HG03095 (cell line): Measurements from ENCODE around the gene DNAH10.

Experiments used
- ATAC-seq: cut with Tn5 transposase; IDR thresholded peaks from one replicate; pipeline ENCODE4 v1.9.1; 2021; ENCODE audit warnings: moderate library complexity; ENCODE audit not compliant: unreplicated experiment

DNAH10 gene

DNA sequence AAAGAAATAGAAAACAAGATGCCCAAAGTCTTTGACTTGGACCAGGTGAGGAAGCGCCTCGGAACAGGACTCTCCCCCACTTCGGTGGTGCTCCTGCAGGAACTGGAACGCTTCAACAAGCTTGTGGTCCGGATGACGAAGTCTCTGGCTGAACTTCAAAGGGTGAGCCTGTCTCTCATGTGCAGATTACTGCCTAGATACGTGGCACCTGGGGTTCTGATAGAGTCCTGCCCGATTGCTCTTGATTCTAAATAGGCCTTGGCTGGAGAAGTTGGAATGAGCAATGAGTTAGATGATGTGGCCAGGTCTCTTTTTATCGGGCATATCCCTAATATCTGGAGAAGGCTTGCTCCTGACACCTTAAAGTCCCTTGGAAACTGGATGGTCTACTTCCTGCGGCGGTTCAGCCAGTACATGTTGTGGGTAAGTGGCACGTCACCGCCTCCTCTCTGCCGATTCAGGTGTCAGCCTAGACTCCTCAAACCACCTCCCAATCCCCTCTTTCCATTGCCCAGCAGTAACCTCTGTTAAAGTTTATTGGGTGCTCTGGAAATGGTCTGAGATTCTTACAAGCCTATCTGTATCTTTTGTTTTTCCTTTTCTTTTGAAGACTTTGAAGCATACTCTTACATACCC lies 169.7 kb downstream of the DNAH10 start:
- ATAC-seq, result no peak

DNA sequence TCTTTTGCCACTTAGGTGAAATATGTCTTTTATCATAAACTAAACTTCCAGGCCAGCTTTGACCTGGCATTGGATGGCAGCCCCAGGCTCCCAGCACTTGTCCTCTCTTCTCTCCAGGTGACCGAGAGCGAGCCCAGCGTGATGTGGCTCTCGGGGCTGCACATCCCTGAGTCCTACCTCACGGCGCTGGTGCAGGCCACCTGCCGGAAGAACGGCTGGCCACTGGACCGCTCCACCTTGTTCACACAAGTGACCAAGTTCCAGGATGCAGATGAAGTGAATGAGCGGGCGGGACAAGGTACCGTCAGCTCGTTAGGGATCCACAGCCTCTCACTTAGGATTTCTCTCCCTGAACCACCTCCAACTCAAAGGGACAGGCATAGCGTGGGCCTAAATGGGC lies 171.1 kb downstream of the DNAH10 start:
- no peak for ATAC-seq

DNA sequence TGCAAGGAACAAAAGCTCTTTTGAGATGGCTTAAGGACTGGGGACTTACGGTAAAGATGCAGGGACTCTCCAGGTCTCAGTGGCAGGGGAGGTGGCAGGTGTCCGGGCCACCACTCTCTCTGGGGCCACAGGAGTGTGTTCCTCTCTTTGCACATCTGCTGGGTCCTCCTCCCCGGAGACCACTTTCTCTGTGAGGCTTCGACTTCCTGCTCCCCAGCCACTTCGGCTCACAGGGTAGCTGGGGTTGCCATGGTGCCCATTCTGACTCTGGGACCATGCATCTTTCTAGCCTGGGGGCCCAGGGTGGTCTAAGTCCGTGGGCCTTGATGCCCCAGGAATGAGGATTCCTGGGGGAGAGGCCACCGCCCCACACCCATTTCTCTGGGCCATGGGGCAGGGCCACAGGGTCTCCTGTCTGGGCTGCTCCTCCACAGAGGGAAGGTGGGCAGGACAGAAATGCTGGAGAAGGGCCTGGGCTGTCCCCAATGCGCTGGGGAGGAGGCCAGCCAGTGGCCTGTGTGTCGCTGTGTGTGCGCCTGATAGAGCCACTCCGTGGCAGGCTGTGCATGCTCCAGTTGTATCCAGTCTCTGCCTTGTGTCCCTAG lies 172.0 kb downstream of the DNAH10 start:
- no peak for ATAC-seq

DNA sequence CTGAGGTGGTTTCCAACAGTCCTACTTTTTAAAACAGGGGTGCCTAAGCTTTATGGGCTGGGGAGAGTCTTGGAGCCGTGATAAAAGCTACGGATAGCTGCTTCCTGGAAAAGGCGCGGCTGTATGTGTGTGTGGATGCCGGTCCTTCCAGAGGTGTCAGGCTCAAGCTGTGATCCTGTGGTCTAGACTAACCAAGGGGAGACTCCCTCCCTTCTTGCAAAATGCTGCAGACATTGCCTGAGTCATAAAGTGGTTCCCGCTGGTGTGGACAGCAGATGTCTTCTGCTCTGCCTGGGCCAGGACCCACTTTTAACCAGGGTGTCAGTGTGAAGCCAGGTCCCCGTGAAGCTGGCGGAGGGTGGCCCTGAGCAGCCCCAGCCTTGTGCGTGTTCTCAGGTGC lies 172.7 kb downstream of the DNAH10 start:
- ATAC-seq, result no peak

DNA sequence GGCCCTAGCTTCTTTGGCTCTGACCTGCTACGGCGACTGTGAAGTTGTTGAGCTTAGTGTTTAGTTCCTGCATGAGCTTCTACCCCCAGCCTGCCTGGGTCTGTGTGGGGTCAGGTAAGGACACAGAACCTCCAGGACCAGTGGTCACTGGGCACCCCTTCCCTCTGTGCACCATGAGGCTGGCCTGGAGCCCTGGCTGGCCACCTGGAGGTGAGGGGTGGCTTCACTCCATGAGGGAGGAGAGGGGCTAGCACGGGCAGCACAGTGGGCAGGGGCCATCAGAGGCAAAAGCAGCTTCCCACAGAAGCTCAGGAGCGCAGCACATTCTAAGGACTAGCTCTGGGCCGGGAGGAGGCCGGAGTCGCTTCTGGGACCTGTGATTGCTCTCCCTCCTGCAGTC lies 173.9 kb downstream of the DNAH10 start:
- ATAC-seq, result no peak

DNA sequence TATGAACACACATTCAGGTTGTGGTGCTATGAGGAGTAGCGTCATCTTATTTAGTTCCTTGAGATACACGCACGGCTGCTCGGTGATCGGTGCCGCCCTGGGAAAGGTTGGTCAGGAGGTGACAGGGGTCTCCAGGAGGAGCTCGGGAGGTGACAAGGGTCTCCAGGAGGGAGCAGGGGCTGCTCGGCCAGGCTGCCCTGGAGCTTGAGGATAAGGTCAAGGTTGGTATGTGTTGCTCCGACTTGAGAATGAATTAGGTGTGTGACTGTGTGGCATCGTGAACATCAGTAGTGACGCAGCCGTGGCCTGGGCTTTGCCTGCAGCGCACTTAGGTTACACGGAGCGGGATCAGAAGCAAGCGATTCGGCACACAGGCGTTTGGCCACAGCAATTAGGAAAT lies 174.4 kb downstream of the DNAH10 start:
- no peak for ATAC-seq

DNA sequence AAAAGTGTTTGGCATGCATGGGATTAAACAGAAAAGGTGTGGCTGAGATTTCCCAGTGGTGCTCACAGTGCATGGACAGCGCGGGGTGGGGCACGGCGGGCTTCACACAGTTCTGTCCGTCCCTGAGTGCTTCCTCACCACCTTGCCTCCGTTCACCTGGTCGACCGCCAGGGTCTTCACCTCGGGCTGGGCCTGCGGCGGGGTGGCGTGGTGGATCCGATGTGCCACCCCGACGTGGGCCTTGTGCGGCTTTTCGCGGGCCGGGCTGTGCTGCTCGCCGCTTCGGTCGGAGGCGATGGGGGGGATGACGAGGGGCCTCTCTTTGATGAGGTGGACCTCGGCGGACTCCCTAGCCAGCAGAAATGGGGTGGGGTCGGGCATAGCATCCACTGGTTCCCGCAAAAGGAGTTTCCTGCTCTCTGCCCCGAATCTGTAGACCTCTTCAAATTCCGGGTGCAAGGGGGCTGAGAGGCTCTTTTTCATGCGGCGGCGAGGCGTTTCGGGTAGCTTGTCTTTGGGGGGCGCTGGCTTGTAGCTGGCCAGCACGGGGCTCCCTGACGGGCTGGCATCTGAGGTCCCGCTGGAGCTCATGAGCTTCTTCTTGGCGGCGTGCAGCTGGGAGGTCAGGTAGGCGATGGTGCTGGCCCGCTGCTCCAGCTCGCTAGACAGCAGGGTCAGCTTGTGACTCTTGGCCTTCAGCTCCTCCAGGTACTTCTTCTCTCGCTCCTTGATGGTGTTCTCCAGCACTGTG lies 175.0 kb downstream of the DNAH10 start:
- ATAC-seq, result no peak

DNA sequence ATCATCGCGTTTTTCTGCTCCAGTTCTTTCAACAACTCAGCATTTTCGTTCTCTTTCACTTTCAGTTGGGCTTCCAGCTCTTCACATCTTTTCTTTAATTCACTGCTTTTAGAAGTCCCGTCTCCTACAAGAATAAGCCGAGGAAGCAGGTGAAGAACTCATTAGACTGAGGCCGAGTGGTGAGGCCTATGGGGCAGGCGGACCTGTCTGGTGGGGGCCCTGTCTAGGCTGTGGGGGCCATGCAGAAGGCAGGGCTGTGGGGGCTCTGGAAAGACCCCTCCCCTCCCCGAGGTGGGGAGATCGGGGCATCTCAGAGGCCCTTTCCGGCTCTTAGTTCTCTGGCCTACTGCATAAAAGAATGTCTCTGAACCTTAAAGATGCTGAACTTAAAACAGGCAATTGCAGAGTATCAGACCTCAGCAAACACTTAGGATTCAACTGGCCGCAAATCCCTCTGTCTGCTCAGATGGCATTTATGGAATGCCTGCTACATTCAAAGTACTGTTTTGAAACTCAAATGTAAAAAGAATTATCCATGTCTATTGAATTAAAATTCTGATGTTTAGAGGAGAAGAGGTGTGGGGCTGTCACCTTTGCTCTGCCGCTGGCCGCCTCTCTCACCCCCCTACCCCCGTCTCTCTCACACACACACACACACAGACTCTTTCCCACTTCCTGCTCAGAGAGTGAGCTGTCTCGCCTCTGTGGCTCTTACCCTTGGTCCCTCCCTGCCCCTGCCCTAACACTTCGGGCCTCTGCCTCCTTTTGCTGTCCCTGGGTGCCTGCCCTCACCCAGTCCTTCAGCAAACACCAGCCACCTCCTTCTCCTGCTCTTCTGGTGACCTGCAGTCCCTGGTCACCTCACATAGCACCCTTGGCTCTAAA lies 175.8 kb downstream of the DNAH10 start:
- ATAC-seq, result no peak

DNA sequence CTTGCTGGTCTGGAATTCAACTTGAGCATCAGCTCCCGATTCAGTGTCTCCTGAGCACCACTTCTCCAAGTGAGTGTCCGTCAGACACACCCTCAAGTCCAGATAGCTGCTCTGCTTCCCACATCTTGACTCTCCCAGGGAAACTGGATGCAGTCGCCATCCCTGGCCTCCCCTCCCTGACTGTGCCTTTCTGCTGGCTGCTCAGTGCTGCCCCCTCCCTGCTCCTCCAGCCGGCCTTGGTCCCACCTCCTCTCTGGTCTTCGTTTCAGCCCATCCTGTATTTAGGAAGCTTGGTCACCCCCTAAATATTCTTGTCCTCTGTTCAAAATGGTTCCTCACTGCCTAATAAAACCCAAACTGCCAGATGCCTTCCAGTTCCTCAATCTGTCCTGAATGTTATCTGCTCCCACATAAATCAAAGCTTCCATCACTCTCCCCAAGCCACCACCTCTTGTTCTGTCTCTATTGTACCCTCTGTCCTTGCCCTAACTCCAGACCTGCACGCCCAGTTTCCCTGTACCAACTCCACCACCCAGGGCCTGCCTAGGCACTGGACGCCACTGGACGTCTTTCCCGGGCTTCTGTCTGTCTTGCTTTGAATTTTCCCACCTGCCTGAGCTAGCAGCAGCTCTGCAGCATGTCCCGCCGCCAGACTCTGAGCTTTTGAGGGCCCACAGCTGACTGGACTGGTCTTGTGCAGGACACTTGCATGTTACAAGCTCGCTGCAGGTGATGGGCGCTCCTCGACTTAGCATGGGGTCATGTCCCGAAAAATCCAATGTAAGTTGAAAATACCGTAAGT lies 176.8 kb downstream of the DNAH10 start:
- ATAC-seq, result no peak

DNA sequence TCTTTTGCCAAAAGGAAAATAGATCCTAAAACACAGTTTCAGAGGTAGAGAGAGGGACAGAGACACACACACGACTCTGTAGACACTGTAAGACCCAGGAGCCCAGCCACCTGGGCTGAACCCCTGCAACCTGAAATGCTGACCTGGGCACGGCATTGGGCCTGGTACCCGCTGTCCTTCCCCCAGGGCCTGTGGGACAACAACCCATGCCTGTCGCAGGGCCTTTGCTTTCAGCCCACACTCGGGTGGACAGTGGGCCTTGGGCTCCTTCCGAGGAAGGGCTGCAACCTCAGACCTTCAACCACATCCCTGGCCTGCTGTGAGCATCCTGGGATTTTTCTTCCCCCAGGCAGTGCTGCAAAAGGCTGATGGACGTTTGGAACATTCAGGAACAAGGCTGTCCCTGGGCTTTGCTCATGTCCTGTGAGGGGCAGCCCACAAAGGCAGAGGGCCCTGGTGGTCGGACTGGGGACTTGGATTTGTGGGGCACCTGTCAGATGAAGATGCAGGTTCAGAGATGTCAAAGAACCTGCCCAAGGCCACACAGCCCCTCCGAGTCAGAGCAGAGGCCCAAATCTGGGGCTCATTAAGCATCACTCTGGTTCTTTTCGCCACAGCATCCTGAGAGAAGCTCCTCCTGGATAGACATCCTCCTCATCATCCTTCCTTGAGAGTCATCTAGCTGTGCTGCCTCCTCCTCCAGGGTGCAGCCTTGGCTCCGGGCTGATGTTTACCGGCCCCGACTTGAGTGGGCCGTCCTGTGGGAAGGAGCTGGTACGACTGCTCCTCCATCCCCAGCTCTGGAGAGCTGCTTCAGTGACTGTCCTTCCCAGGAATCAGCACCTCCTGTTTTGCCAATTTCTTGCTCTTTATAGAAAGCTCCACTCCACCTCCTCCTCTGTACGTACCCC lies 177.9 kb downstream of the DNAH10 start:
- no peak for ATAC-seq

DNA sequence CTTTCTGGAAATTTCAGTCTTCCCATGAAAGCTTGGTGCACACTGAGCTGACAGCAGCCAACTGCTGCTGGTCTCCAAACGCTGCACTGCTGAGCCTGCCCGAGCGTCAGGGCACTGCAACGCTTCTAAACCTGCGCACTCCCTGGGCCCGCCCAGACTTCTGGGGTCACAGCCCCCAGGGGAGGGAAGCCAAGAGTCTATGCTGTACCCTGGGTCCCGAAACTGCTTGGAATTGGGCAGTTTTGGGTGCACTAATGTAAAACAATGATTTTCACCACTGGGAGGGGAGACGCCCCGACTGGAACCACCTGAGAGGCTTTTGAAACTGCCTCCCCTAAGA lies 178.5 kb downstream of the DNAH10 start:
- ATAC-seq, result no peak

DNA sequence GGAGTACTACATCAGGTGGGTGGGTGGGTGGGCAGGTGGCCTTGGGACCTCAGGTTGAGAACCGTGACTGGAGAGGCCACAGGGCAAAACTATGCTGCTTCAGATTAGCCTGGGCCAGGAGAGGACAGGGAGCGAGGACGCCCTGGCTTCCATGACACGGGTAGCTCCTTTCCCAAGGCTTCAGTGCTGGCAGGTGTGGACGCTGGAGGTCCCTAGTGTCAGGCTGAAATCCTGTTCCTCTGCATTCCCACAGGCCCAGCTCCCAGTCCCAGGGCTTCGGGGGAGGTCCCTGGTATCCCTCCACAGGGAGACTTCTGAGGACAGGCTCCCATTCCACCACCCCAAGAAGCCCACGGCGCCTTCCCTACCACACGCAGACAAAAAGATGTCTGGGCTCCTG lies 178.9 kb downstream of the DNAH10 start:
- ATAC-seq, result no peak

DNA sequence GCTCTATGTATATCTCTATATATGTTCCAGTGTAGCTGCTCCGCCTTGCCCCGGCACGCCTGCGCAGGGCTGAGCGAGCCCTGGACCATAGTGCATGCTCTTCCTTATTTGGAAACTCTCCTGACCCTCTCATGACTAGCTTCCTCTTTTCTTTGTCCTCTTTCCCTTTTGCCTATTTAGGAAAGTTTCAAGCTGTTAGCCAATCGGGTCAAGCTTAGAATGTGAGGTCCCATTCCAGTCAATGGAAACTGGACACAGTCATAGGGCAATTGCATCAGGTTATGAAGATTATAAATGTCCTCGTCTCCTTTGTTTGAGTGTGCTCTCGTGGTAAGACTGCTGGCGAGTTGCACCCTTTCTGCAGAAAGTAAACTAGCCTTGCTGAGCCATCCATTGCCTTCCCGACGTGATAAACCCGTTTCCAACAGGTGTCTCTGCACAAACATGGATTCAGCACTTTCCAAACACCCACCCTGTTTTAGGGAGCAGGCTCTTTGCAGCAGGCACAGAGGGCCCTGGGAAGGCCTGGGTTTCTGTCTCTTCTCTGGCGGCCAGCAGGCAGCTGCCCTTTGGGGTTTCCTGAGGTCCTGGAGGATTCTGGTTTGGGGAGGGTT lies 179.6 kb downstream of the DNAH10 start:
- no peak for ATAC-seq

DNA sequence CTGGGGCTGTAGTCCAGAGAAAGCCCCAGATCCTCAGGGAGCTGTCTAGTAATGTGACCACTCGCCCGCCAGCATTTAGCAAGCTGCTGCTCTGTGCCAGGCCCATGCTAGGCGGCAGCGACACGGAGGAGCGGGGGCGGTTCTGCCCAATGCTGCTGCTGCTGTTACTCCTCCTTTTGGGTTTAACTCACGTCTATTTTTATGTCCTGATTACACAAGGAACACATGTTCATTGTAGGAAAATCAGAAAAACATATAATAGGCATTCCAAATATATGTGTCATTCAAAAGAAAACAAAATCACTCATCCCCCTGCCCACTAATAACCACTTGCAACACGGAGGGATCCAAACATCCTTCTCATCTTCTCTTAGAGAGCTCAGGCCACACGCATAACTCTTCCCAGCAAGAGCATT lies 180.1 kb downstream of the DNAH10 start:
- no peak for ATAC-seq

DNA sequence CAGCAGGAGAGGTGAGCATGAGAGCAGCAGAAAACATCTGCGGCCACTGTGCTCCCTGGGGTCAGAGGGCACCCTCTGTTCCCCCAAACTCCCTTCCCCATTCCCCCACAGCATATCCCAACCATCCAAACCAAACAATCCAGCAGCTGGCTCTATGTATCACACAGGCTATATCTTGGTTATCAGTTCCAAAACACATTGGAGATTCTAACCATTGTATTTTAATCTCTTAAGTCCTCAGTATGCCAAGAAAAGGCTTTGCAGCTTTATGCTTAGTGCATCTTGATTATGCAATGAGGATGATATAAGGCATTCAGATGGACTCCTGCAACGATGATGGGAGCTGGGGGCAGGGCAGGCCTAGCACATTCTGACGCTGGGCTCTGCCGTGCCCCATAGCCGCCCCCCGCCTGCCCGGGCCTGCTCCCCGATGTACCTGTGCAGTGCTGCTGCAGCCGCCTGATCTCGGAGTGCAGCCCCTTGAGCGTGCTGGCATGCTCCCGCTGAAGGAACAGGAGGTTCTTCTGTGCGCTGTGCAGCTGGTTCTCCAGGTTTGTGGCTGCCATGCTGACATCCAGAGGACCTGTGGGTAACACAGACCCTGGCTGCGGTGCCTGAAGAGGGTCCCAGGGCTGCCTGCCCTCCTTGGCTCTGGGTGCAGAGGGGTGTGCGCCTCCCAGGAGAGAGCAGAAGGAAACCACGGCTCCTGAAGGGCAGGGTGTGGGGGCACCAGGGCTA lies 181.0 kb downstream of the DNAH10 start:
- no peak for ATAC-seq

DNA sequence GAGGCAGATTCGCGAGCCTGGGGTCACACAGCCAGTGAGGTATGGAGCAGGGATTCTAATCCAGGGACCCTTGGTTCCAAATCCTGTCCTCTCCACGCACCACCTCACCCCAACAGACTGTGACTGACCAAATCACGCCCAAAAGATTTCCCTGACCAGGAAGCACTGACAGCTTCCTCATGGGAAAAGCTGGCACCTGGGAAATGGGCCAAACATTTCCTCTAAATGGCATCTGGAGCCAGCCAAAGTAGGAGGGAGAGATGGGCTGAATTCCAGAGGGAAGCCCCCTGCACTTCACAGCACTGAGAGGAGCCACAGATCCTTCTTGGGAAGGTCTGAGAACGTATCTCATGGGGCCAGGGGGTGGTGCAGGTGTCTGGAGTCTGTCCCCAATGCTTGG lies 181.7 kb downstream of the DNAH10 start:
- no peak for ATAC-seq

DNA sequence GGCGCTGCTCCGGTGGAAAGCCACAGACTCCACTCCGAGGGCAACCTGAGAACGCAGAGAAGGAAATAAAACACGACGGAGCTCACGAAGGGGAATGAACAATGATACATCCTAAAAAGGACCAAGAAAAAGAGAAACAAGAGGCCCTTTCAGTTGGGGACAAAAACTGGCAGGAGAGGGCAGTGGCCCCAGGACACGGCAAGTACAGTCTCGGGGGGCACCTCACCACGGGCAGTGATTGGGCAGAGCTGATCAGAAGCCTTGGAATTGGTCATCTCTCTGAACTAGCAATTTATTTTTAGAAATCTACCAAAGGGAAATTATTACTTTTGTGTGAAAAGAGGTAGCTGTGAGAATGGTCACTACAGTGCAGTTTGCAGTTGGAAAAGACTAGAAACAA lies 182.6 kb downstream of the DNAH10 start:
- ATAC-seq, result no peak

DNA sequence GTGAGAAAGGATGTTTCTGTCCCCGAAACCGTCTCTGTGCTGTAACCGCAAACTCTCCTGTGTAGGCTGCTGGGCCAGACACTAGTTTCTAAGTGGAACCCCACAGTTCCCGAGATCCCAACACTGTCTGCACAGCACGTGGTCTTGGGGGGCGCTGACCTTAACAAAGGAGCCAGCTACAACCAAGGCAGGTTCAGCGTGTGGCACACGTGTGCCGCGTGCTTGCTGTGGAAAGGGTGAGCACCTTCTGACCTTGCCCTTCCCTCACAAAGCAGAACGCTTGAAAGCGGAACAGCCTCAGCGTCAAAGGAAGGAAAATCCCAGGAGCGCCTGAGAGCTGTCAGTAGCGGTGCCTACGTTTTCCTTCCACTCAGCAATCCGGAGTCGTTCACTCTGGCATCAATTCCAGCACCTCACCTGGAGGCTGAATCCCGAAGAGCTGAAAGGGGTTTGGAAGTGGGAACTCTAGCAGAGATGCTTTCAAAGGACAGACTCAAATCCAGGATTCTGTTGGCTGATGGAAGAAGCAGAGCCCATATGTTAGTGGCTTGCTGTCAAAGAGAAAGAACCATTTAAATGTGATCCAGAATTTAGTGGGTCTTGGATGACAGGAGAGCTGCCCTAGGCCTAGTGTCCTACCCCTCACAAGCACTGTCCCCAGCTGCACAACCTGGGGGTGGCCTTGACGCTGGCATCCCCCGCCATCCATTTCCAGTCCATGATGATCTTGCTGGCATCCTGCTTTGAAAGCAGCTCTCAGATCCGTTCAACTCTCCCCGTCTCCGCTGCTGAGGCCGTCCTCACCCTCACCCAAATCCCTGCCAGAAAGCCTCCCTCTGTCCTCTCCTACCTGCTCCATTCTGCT lies 183.4 kb downstream of the DNAH10 start:
- ATAC-seq, result no peak
